Activated CD8-positive, alpha-beta memory T cell treated with anti-CD3 and anti-CD28 coated beads, Interleukin-2, amount 50 U/mL, for 24 hours (primary cell): ENCODE data around the gene GOLGA8T.
"Not testable (repeated sequence)": the region's sequence is repeated elsewhere in the genome, so short reads cannot be mapped to it uniquely, and the experiment has no call there.

ENCODE experiments used
- DNase-seq: peaks from one replicate; pipeline ENCODE4 v3.0.0-alpha.2; 2020; ENCODE audit errors: extremely low read depth

GOLGA8T gene

GRCh38 chr15:30134751-30135150 is at the start of gene GOLGA8T:
TSS of gene GOLGA8T (plus strand) at chr15:30135051. CDS start at chr15:30135149, 98 bp downstream.
- DNase-seq, result not testable (repeated sequence)

GRCh38 chr15:30097827-30098226 is 37.0 kb upstream of the GOLGA8T start:
- DNase-seq, result not testable (repeated sequence)

- not testable (repeated sequence) for DNase-seq
Observed at GRCh38 chr15:30102890-30103289, 32.0 kb upstream of the GOLGA8T start.

- DNase-seq, result not testable (repeated sequence)
Observed at GRCh38 chr15:30103941-30104507, 30.8 kb upstream of the GOLGA8T start.

GRCh38 chr15:30110591-30110990 is 24.3 kb upstream of the GOLGA8T start:
- not testable (repeated sequence) for DNase-seq

- not testable (repeated sequence) for DNase-seq
Observed at GRCh38 chr15:30130066-30130465, 4.8 kb upstream of the GOLGA8T start.

- not testable (repeated sequence) for DNase-seq
Observed at GRCh38 chr15:30143246-30143645, 8.4 kb downstream of the GOLGA8T start.

GRCh38 chr15:30149891-30150290 is 15.0 kb downstream of the GOLGA8T start:
- not testable (repeated sequence) for DNase-seq

- not testable (repeated sequence) for DNase-seq
Observed at GRCh38 chr15:30162479-30163357, 27.9 kb downstream of the GOLGA8T start.

- DNase-seq, result not testable (repeated sequence)
Observed at GRCh38 chr15:30163759-30164158, 28.9 kb downstream of the GOLGA8T start.

- not testable (repeated sequence) for DNase-seq
Observed at GRCh38 chr15:30164257-30164656, 29.4 kb downstream of the GOLGA8T start.

- DNase-seq, result not testable (repeated sequence)
Observed at GRCh38 chr15:30167403-30167802, 32.6 kb downstream of the GOLGA8T start.

- DNase-seq, result not testable (repeated sequence)
Observed at GRCh38 chr15:30167886-30168285, 33.0 kb downstream of the GOLGA8T start.

- not testable (repeated sequence) for DNase-seq
Observed at GRCh38 chr15:30171452-30171851, 36.6 kb downstream of the GOLGA8T start.

- not testable (repeated sequence) for DNase-seq
Observed at GRCh38 chr15:30173041-30173608, 38.3 kb downstream of the GOLGA8T start.

GRCh38 chr15:30175291-30175690 is 40.4 kb downstream of the GOLGA8T start:
- not testable (repeated sequence) for DNase-seq

GRCh38 chr15:30176613-30177012 is 41.8 kb downstream of the GOLGA8T start:
- not testable (repeated sequence) for DNase-seq

GRCh38 chr15:30179814-30180213 is 45.0 kb downstream of the GOLGA8T start:
- not testable (repeated sequence) for DNase-seq

GRCh38 chr15:30185495-30185894 is 50.6 kb downstream of the GOLGA8T start:
- not testable (repeated sequence) for DNase-seq

- DNase-seq, result not testable (repeated sequence)
Observed at GRCh38 chr15:30187429-30187828, 52.6 kb downstream of the GOLGA8T start.

GRCh38 chr15:30189754-30190153 is 54.9 kb downstream of the GOLGA8T start:
- DNase-seq, result not testable (repeated sequence)

- not testable (repeated sequence) for DNase-seq
Observed at GRCh38 chr15:30191143-30191542, 56.3 kb downstream of the GOLGA8T start.
